ENCODE results near the gene ERLEC1. TPM values are rescaled to one million over a fixed set of nuclear protein-coding genes. Genes with fewer than 3 reads are reported as not detected.
A peak's percentile ranks its signal among the peaks of the same experiment; 100 is the strongest.

Gene ERLEC1
- total RNA-seq, 1 donor: 95.2 TPM

DNA sequence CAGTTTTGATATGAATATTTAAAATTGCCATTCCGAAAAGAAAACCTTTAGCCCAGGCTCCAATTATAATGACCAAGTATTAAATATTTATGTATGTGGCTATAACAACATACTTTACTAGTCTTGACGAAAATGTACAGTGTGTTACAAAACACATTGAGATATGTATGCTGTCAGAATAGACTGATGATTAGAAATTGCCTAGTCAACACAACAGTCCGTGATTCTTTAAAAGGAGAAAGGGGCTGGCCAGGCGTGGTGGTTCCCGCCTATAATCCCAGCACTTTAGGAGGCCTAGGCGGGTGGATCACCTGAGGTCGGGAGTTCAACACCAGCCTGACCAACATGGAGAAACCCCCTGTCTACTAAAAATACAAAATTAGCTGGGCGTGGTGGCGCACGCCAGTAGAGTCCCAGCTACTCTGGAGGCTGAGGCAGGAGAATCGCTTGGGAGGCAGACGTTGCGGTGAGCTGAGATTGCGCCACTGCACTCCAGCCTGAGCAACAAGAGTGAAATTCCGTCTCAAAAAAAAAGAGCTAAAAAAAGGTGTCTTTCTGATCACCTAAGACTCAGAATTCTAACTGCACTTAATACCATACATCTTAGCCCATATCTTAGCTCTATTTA lies 17.4 kb upstream of the ERLEC1 start:
- Histone ChIP-seq H3K36me3 (ENCODE audit: insufficient read depth, low read length) (no peaks in the 10 kb centered on the region), H3K9me3 (ENCODE audit: low read depth, low read length) (no peaks in the 10 kb centered on the region), H3K4me2 (ENCODE audit: insufficient read depth, low read length) (no peak overlapping the region), H3K4me3 (ENCODE audit: insufficient read depth, low read length) (no peak overlapping the region), H3K79me2 (ENCODE audit: insufficient read depth, low read length) (peaks cover 25% of the 10 kb centered on the region), H3K27me3 (ENCODE audit: insufficient read depth, low read length) (no peaks in the 10 kb centered on the region), H3K27ac (ENCODE audit: low read depth, low read length) (no peak overlapping the region), H3K4me1 (ENCODE audit: insufficient read depth, low read length) (peaks cover 13% of the 10 kb centered on the region), H4K20me1 (ENCODE audit: insufficient read depth, low read length) (no peaks in the 10 kb centered on the region), H2AFZ (ENCODE audit: low read length) (no peak overlapping the region)
- no peak for TF ChIP-seq CTCF (IDR thresholded peaks at IDR 0.05; ENCODE audit: extremely low read depth, low read depth, low read length)
- DNase-seq (ENCODE audit: insufficient read length, low spot score, missing footprints): no peak

- H3K4me2 ChIP-seq (ENCODE audit: insufficient read depth, low read length): no peak overlapping the region
- H3K4me1 ChIP-seq (ENCODE audit: insufficient read depth, low read length): peaks cover 13% of the 10 kb centered on the region
- H3K4me3 ChIP-seq (ENCODE audit: insufficient read depth, low read length): no peak overlapping the region
- no peaks in the 10 kb centered on the region for H3K9me3 ChIP-seq (ENCODE audit: low read depth, low read length)
- no peaks in the 10 kb centered on the region for H3K27me3 ChIP-seq (ENCODE audit: insufficient read depth, low read length)
- H4K20me1 ChIP-seq (ENCODE audit: insufficient read depth, low read length): no peaks in the 10 kb centered on the region
- peaks cover 6% of the 10 kb centered on the region for H3K36me3 ChIP-seq (ENCODE audit: insufficient read depth, low read length)
- H3K27ac ChIP-seq (ENCODE audit: low read depth, low read length): no peak overlapping the region
- DNase-seq (ENCODE audit: insufficient read length, low spot score, missing footprints): no peak
- TF ChIP-seq CTCF (IDR thresholded peaks at IDR 0.05; ENCODE audit: extremely low read depth, low read depth, low read length): no peak
- H3K79me2 ChIP-seq (ENCODE audit: insufficient read depth, low read length): peaks cover 25% of the 10 kb centered on the region
- no peak overlapping the region for H2AFZ ChIP-seq (ENCODE audit: low read length)
These were observed 16.6 kb upstream of the ERLEC1 start for GRCh38 chr2:53770264-53770663.

DNA sequence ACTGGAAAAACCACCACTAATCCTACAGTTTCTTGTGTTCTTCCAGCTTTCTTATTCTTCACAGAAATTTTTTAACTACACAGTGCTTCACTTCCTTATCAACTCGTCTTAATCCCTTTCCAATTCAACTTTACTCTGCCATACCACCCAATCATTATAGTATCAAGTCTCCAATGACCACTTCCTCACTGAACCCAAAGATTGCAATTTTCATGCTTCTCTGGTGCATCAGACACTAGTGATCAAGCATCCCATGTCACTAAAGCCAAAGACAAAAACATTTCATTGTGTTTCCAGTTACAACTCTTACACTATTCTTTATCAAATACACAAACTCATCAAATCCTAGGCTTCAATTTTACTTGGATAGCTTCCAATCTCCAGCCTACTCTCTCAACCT lies 9.7 kb upstream of the ERLEC1 start:
- no peak overlapping the region for H3K27ac ChIP-seq (ENCODE audit: low read depth, low read length)
- DNase-seq (ENCODE audit: insufficient read length, low spot score, missing footprints): no peak
- H3K79me2 ChIP-seq (ENCODE audit: insufficient read depth, low read length): peaks cover 59% of the 10 kb centered on the region
- H3K4me3 ChIP-seq (ENCODE audit: insufficient read depth, low read length): no peak overlapping the region
- no peaks in the 10 kb centered on the region for H4K20me1 ChIP-seq (ENCODE audit: insufficient read depth, low read length)
- no peaks in the 10 kb centered on the region for H3K27me3 ChIP-seq (ENCODE audit: insufficient read depth, low read length)
- H3K4me1 ChIP-seq (ENCODE audit: insufficient read depth, low read length): no peaks in the 10 kb centered on the region
- no peak for TF ChIP-seq CTCF (IDR thresholded peaks at IDR 0.05; ENCODE audit: extremely low read depth, low read depth, low read length)
- H3K36me3 ChIP-seq (ENCODE audit: insufficient read depth, low read length): peaks cover 6% of the 10 kb centered on the region
- no peaks in the 10 kb centered on the region for H3K9me3 ChIP-seq (ENCODE audit: low read depth, low read length)
- peak overlapping the region; percentile 13 for H3K4me2 ChIP-seq (ENCODE audit: insufficient read depth, low read length)
- H2AFZ ChIP-seq (ENCODE audit: low read length): peak overlapping the region; percentile 23

- DNase-seq (ENCODE audit: insufficient read length, low spot score, missing footprints): no peak
- no peak overlapping the region for H3K27ac ChIP-seq (ENCODE audit: low read depth, low read length)
- no peaks in the 10 kb centered on the region for H3K4me1 ChIP-seq (ENCODE audit: insufficient read depth, low read length)
- no peaks in the 10 kb centered on the region for H3K9me3 ChIP-seq (ENCODE audit: low read depth, low read length)
- no peak overlapping the region for H2AFZ ChIP-seq (ENCODE audit: low read length)
- TF ChIP-seq CTCF (IDR thresholded peaks at IDR 0.05; ENCODE audit: extremely low read depth, low read depth, low read length): no peak
- H3K79me2 ChIP-seq (ENCODE audit: insufficient read depth, low read length): peaks cover 73% of the 10 kb centered on the region
- no peaks in the 10 kb centered on the region for H3K27me3 ChIP-seq (ENCODE audit: insufficient read depth, low read length)
- H3K4me3 ChIP-seq (ENCODE audit: insufficient read depth, low read length): no peak overlapping the region
- no peaks in the 10 kb centered on the region for H4K20me1 ChIP-seq (ENCODE audit: insufficient read depth, low read length)
- peaks cover 6% of the 10 kb centered on the region for H3K36me3 ChIP-seq (ENCODE audit: insufficient read depth, low read length)
- H3K4me2 ChIP-seq (ENCODE audit: insufficient read depth, low read length): no peak overlapping the region
These were observed 8.2 kb upstream of the ERLEC1 start for GRCh38 chr2:53778536-53779162.

Data from osteoblast (primary cell).